ENCODE data around the gene IRAK4. TPM values are rescaled to one million over a fixed set of nuclear protein-coding genes. Genes with fewer than 3 reads are reported as not detected.

Gene IRAK4
- total RNA-seq, 2 donors from 2014 or later: 38.4 to 68.8 TPM

DNA sequence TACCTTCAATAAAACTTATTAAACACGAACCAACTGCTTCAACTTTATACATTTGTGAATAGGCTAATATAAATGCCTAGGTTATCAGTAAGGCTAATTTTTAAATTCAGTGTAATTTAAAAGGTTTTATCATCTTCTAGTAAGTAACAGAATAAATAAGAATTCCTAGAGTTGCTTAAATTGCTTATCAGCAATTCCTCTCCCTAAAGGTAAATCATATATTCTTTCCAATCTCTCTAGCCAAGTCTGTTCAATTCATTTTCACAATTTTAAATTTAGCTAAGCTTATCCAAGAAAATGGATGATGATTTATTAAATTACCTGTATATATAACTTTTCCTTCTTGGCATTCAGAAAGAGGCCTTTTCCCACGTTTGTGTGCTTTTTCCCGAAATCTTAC, 4.7 kb upstream of the IRAK4 start:
- Histone ChIP-seq H3K9me3 (no peaks in the 10 kb centered on the region), H3K27ac (no peak overlapping the region), H3K36me3 (peaks cover 5% of the 10 kb centered on the region), H3K27me3 (replicated peaks; ENCODE audit: insufficient read depth) (no peaks in the 10 kb centered on the region), H3K4me3 (no peak overlapping the region), H3K4me1 (ENCODE audit: control insufficient read depth in 1 of 2, low read depth in 2 of 2) (peaks cover 8 to 15% of the 10 kb centered on the region in 2 donors)
- no peak for ATAC-seq (ENCODE audit: insufficient number of reproducible peaks, low FRiP score, low read depth)
- TF ChIP-seq, protein P1, sequence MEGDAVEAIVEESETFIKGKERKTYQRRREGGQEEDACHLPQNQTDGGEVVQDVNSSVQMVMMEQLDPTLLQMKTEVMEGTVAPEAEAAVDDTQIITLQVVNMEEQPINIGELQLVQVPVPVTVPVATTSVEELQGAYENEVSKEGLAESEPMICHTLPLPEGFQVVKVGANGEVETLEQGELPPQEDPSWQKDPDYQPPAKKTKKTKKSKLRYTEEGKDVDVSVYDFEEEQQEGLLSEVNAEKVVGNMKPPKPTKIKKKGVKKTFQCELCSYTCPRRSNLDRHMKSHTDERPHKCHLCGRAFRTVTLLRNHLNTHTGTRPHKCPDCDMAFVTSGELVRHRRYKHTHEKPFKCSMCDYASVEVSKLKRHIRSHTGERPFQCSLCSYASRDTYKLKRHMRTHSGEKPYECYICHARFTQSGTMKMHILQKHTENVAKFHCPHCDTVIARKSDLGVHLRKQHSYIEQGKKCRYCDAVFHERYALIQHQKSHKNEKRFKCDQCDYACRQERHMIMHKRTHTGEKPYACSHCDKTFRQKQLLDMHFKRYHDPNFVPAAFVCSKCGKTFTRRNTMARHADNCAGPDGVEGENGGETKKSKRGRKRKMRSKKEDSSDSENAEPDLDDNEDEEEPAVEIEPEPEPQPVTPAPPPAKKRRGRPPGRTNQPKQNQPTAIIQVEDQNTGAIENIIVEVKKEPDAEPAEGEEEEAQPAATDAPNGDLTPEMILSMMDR (IDR thresholded peaks at IDR 0.05): no peak
- no peak for DNase-seq (ENCODE audit: low spot score)

DNA sequence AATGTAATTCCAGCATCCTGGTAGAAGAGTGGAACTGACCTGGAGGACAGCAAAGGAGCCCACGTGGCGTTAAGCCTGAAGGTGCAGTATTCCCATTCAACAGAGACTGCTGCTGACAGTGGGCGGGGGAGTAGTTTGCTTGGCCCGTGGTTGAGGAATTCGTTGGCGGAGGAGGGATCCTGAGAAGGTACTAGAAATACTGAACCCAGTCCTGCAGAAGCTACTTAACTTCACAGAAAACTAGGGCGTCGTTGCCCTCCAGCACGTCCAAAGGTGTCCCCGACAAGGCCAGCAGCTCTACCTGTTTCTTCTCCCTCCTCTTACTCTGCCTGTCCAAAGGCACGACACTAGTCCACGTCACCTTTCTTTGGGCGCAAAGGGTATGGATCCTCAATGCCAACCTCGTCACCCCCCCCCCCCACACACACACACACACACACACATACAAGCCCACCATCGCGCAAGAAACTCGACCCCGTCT, 464 bp upstream of the IRAK4 start:
- DNase-seq (ENCODE audit: low spot score) (no peak), ATAC-seq (ENCODE audit: insufficient number of reproducible peaks, low FRiP score, low read depth) (no peak)
- Histone ChIP-seq H3K27me3 (replicated peaks; ENCODE audit: insufficient read depth) (no peaks in the 10 kb centered on the region), H3K36me3 (peaks cover 5% of the 10 kb centered on the region), H3K4me3 (peak overlapping the region; percentile 89), H3K4me1 (ENCODE audit: control insufficient read depth in 1 of 2, low read depth in 2 of 2) (peaks cover 28 to 38% of the 10 kb centered on the region in 2 donors), H3K9me3 (no peaks in the 10 kb centered on the region), H3K27ac (peak overlapping the region in 1 of 2 donors; percentile 83)
- TF ChIP-seq, protein P1 (IDR thresholded peaks at IDR 0.05): no peak

DNA sequence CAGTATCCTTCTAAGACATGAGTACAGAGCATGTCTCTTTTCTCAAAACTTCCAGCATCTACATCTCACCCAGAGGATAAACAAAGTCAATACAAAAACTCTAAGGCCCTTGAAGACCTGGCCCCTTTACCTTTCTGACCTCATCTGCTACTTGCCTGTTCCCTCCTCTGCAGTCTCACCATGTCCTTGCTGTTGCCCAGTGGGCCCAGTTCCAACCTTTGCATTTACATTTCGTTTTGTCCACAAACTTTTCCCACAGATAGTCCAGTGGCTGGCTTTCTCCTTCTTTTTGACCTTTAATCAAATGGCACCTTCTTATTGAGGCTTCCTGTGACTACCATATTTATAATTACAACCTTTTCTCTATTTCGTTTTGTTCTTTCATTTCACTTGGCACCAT, 1.6 kb downstream of the IRAK4 start:
- no peaks in the 10 kb centered on the region for H3K36me3 ChIP-seq
- no peak for DNase-seq (ENCODE audit: low spot score)
- H3K9me3 ChIP-seq: no peaks in the 10 kb centered on the region
- no peak for ATAC-seq (ENCODE audit: insufficient number of reproducible peaks, low FRiP score, low read depth)
- H3K4me3 ChIP-seq: peak overlapping the region; percentile 89
- TF ChIP-seq, protein P1 (IDR thresholded peaks at IDR 0.05): no peak
- peaks cover 26 to 33% of the 10 kb centered on the region in 2 donors for H3K4me1 ChIP-seq (ENCODE audit: control insufficient read depth in 1 of 2, low read depth in 2 of 2)
- H3K27me3 ChIP-seq (replicated peaks; ENCODE audit: insufficient read depth): no peaks in the 10 kb centered on the region
- H3K27ac ChIP-seq: no peak overlapping the region

DNA sequence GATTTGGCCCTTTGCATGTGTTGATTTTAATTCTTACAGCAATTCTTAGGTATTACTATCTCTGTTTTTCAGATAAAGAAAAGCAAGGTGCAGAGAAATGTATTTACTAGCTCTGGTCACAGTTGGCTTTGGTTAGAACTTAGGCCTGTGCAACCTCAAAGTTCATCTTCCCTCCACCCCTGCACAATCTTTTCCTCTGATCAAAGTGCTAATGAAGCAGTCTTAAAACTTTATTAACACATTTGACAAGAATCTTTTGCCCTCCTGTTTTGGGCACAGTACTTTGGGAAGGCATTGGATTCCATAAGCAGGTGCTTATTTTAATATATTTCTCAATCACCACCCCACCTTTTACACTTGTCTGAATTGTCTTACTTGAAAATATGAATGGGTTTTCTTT, 2.7 kb downstream of the IRAK4 start:
- Histone ChIP-seq H3K9me3 (no peaks in the 10 kb centered on the region), H3K36me3 (no peaks in the 10 kb centered on the region), H3K27ac (no peak overlapping the region), H3K4me1 (ENCODE audit: control insufficient read depth in 1 of 2, low read depth in 2 of 2) (peaks cover 26 to 33% of the 10 kb centered on the region in 2 donors), H3K4me3 (no peak overlapping the region), H3K27me3 (replicated peaks; ENCODE audit: insufficient read depth) (no peaks in the 10 kb centered on the region)
- TF ChIP-seq, protein P1 (IDR thresholded peaks at IDR 0.05): no peak
- no peak for ATAC-seq (ENCODE audit: insufficient number of reproducible peaks, low FRiP score, low read depth)
- no peak for DNase-seq (ENCODE audit: low spot score)

DNA sequence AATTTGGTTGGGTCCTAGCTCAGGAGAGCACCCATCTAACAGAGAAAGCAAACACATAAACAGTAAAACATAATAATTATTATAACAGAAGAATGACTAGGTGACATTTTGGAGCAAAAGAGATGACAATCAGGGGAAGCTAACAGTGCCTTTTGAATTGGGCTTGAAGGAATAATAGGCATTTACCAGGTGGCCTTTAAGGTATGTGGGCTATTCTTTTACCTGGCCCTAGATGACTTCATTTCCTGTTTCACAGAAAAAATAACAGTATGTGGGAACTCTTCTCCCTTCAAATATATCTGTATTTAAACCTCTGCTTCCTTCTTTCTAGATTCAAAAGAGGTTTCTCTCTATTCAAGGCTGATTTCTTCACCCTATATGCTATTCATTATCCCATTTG, 3.8 kb downstream of the IRAK4 start:
- H3K4me3 ChIP-seq: no peak overlapping the region
- DNase-seq (ENCODE audit: low spot score) (no peak), ATAC-seq (ENCODE audit: insufficient number of reproducible peaks, low FRiP score, low read depth) (no peak)
- H3K27ac ChIP-seq: no peak overlapping the region
- H3K36me3 ChIP-seq: no peaks in the 10 kb centered on the region
- H3K9me3 ChIP-seq: no peaks in the 10 kb centered on the region
- H3K27me3 ChIP-seq (replicated peaks; ENCODE audit: insufficient read depth): no peaks in the 10 kb centered on the region
- TF ChIP-seq, protein P1 (IDR thresholded peaks at IDR 0.05): no peak
- peaks cover 26 to 30% of the 10 kb centered on the region in 2 donors for H3K4me1 ChIP-seq (ENCODE audit: control insufficient read depth in 1 of 2, low read depth in 2 of 2)
